MM.1S (cell line): Measurements from ENCODE around the gene RTCA.

ENCODE experiments used
- EZH2 ChIP-seq: fragments of 300-600 bp; sonication (generic); optimal IDR thresholded peaks from 2 replicates; pipeline ENCODE3; 2017; ENCODE audit warnings: low read depth, mild to moderate bottlenecking, antibody characterized with exemption, low read length, mixed read lengths
- EZH2phosphoT487 ChIP-seq: fragments of 300-600 bp; sonication (generic); IDR thresholded peaks from 2 replicates; pipeline ENCODE4 v1.6.1; 2018; ENCODE audit warnings: antibody characterized with exemption, low read length
- TF ChIP-seq, protein P1 (sequence below): fragments of 300-600 bp; sonication (generic); IDR thresholded peaks from 2 replicates; pipeline ENCODE4 v1.5.1; 2016; ENCODE audit warnings: antibody characterized with exemption, low read length, mixed read lengths

DNA sequence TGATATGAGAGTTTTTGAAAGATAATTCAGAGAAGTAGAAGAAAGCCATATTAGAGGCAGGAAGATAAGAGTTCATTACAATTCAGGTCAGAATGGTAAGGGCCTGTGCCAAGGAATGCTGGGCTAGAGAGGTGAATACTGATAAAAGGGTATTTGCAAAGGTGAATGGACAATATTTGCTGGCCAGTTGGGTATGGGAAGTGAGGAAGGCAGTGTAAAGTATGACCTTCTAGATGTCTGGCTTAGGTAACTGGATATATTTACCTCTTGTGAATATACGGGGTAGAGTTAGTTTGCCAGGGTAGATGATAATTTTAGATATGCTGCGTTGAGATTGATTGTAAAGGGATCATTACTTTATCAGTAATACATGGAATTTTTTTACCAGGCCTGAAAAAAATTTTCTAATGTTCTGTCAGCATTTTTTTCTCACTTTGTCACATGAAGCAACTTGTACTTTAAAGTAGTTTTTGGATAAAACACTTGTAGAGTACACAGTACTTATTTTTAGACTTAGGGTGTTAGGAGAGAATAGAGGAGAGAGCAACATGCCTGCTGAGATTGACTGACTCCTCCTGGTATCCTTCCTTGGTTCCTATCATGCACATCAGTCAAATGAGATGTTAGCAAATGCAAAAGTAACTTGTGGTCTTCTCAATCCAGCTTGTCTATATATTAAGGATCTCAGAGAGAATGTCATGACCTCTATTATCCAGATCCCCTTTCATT is 14.1 kb downstream of the RTCA start:
- TF ChIP-seq EZH2 (no peak), EZH2phosphoT487 (no peak)
- TF ChIP-seq, protein P1, sequence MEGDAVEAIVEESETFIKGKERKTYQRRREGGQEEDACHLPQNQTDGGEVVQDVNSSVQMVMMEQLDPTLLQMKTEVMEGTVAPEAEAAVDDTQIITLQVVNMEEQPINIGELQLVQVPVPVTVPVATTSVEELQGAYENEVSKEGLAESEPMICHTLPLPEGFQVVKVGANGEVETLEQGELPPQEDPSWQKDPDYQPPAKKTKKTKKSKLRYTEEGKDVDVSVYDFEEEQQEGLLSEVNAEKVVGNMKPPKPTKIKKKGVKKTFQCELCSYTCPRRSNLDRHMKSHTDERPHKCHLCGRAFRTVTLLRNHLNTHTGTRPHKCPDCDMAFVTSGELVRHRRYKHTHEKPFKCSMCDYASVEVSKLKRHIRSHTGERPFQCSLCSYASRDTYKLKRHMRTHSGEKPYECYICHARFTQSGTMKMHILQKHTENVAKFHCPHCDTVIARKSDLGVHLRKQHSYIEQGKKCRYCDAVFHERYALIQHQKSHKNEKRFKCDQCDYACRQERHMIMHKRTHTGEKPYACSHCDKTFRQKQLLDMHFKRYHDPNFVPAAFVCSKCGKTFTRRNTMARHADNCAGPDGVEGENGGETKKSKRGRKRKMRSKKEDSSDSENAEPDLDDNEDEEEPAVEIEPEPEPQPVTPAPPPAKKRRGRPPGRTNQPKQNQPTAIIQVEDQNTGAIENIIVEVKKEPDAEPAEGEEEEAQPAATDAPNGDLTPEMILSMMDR: no peak
